Measurements from ENCODE around the gene HIC2.
"Not testable (repeated sequence)": the region's sequence is repeated elsewhere in the genome, so short reads cannot be mapped to it uniquely, and the experiment has no call there.

HIC2 gene

GRCh38 chr22:21498489-21498888 lies 81.3 kb downstream of the HIC2 start:
- not testable (repeated sequence) for H3F3A ChIP-seq (ENCODE audit: insufficient read depth, low read length); H3K9ac ChIP-seq (ENCODE audit: low read length); H3K4me2 ChIP-seq (ENCODE audit: low read depth, low read length); H2AFZ ChIP-seq (ENCODE audit: low read length); H3K36me3 ChIP-seq (replicated peaks; ENCODE audit: insufficient read depth, low read length); DNase-seq; H3K4me3 ChIP-seq (ENCODE audit: low read length); H3K9me2 ChIP-seq (replicated peaks; ENCODE audit: insufficient read depth, low read length); H3K27ac ChIP-seq (ENCODE audit: low read length); H3K9me3 ChIP-seq (replicated peaks; ENCODE audit: insufficient read depth, low read length); H3K4me1 ChIP-seq (ENCODE audit: low read length); H3K79me2 ChIP-seq (ENCODE audit: low read length); H3K27me3 ChIP-seq (replicated peaks; ENCODE audit: insufficient read depth, low read length); H4K20me1 ChIP-seq (ENCODE audit: insufficient read depth, low read length)

DNA sequence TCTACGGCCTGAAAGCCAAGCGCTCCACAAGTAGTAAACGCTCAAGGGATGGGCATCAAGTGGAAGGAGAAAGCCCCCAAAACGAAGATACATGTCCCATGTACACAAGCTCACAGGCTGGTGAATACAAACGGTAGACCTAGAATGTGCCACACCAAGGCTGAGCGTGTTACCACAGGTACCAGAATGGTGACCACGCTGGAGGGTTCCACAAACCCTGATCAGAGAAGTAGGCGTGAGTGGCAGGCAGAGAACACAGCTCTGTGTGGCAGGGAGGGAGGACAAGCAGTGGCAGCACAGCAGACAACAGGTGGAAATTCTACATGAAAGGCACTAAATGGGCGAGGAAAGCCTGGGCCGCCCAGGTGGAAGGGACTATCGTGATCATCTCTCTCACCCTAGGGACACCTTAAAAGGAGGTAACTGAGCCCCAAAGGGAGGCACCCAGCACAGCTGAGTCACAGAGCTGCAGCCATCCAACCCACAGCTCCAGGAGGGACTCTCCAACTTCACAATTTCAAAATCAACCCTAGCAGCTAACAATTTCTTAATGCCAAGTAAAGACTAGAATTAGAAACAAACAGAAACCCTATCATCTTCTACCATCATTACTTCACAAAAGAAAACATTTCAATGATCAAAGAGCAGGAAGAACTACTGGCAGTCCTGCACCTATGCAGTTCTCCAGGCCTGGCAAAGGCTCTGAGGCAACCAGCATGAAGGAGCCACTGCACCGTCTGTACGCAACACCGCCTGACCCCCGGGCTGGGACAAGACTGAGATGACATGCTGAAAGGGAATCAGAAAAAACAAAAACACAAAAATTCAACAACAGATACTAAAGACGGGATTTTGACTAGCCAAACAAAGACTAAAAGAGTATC lies 82.7 kb downstream of the HIC2 start:
- H3K9me3 ChIP-seq (replicated peaks; ENCODE audit: insufficient read depth, low read length); H4K20me1 ChIP-seq (ENCODE audit: insufficient read depth, low read length); H3K9me2 ChIP-seq (replicated peaks; ENCODE audit: insufficient read depth, low read length); H3K27me3 ChIP-seq (replicated peaks; ENCODE audit: insufficient read depth, low read length); H3K79me2 ChIP-seq (ENCODE audit: low read length); H3K9ac ChIP-seq (ENCODE audit: low read length); H3K27ac ChIP-seq (ENCODE audit: low read length); H2AFZ ChIP-seq (ENCODE audit: low read length); H3K4me2 ChIP-seq (ENCODE audit: low read depth, low read length); H3K36me3 ChIP-seq (replicated peaks; ENCODE audit: insufficient read depth, low read length); H3F3A ChIP-seq (ENCODE audit: insufficient read depth, low read length); H3K4me1 ChIP-seq (ENCODE audit: low read length); H3K4me3 ChIP-seq (ENCODE audit: low read length); DNase-seq: not testable (repeated sequence)

Data from MM.1S (cell line).